ENCODE data around the gene GAK.

Gene GAK

DNA sequence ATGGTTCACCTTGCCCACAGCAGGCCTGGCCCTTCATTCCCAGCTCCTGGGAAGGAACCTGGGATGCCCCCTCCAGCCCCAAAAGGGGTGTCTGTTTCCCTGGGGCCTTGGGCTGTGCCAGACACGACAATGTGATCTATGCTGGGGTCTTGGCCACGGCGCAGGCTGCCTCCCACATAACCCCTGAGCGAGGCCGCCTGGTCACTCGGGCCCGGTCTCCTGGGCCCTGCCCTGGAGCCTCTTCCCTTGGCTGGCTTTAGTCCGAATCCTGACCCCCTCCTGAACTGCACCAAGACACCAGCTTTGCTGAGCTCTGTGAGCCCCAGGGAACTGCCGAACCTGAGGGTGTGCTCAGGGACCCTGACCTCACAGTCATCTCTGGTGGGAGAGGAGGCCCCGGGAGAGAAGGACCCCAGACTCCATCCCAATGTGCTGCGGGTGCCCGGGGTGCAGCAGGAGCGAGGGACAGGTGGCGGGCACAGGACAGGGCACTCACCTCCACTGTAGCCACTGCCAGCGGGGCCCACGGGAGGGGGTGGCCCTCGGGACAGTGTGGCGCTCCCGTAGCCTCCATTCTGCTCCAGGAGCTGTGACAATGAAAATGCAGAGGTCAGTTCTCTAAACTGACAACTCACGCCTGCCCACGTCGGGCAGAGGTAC is 42.0 kb downstream of the GAK start:
- no peak for DNase-seq (ENCODE audit: low read depth in 2 of 2)

- no peak for DNase-seq (ENCODE audit: low read depth in 2 of 2)
Measured at GRCh38 chr4:889516-889915, 42.6 kb downstream of the GAK start.

- DNase-seq (ENCODE audit: low read depth in 2 of 2), result no peak
Measured at GRCh38 chr4:888029-888428, 44.1 kb downstream of the GAK start.

DNA sequence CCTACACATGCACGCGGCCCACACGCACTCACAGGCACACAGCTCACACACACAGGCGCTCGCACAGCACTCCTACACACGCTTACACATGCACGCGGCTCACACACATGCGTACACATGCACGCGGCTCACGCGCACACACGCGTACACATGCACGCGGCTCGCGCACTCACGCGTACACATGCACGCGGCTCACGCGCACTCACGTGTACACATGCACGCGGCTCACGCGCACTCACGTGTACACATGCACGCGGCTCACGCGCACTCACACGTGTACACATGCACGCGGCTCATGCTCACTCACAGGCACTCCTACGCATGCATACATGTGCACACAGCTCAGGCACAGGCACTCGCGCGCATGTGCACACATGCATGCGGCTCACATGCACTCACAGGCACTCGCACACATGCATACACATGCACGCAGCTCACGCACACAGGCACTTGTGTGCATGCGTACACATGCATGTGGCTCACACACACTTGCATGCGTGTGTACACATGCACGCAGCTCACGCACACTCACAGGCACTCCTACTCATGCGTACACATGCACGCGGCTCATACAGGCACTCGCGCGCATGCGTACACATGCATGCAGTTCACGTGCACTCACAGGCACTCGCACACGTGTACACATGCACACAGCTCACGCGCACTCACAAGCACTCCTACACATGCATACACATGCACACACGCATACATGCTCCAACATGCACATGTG is 44.9 kb downstream of the GAK start:
- DNase-seq (ENCODE audit: low read depth in 2 of 2), result no peak

DNA sequence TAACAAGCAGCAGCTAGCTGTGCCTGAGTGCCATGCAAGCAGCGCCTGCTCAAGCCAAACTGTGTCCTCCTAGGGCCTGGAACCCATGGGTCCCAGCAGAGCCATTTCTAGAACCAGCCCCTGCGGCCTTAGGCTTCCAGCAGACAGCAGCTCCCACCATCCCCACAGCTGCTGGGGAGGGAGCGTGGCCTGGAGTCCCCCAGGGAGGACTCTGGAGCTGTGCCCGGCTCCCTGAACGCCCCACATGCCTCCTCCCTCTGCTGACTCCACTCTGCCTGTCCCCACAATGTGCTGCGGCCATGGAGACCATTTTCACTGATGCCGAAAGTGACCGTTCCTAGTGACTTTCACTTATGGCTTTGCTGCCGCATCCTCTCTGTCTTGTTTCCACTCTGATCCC is 45.9 kb downstream of the GAK start:
- DNase-seq (ENCODE audit: low read depth in 2 of 2), result no peak

GRCh38 chr4:885353-885752 is 46.8 kb downstream of the GAK start:
- DNase-seq (ENCODE audit: low read depth in 2 of 2), result no peak

DNA sequence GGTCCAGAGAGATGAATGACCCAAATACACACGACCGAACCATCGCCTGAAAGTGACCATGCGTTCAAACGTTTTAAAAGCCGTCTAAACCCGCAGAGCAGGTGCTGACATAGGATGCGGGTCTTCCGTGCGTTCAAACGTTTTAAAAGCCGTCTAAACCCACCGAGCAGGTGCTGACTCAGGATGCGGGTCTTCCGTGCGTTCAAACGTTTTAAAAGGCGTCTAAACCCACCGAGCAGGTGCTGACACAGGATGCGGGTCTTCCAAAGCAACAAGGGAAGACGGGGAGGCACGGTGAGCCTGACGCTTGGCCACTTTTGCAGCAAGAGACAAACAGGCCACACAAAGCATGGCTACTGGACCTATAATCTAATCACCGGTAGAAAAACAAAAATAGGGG is 47.2 kb downstream of the GAK start:
- no peak for DNase-seq (ENCODE audit: low read depth in 2 of 2)

DNA sequence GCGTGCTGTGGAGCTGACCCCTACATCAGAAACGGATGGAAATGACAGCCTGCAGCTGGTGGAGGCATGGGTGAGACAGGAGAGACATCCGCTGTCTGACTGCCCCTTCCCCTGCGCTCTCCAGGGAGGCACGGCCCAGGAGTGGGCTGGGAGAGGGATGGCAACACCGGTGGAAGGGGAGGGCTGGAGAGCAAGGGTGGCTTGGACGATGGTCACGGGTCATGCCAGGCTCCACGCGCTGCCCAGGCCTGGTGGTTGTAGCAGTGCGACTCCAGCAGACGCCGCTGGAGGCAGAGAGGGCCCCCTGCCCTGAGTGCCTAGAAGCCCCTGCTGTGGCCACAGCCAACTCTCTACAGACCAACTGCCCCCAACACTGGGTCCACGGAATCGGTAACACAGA is 47.9 kb downstream of the GAK start:
- DNase-seq (ENCODE audit: low read depth in 2 of 2), result no peak

DNA sequence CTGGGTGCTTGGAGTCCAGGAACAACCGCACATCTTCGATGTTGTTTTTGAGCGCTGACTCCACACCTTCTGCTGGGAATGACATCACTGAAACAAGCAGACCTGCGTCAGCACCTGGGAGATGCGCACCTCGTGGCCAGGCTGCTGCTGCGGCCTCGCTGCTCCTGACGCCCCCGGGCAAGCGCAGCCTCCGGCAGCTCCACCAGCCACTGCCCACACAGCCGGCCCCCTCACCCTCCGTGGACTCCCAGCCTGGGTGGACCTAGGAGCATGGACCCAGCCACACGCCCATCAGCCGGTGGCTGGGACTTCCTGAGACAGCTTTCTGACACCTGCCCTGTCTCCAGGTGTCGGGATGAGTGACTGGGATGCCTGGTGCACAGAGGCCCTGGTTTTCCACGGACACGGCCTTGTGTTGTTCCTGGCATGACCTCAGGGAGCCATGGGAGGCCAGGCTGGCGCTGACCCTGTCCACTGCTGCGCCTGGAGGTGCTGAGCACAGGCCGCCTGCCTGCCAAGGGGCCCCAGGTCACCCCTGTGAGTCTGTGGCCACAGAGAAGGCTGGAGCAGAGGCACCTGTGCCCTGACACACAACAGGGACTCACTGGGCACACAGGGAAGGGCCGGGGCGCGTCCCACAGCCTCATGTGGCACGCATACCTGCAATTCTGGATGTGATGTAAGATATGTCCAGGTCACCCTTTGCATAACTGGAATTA is 48.6 kb downstream of the GAK start:
- DNase-seq (ENCODE audit: low read depth in 2 of 2), result no peak

DNA sequence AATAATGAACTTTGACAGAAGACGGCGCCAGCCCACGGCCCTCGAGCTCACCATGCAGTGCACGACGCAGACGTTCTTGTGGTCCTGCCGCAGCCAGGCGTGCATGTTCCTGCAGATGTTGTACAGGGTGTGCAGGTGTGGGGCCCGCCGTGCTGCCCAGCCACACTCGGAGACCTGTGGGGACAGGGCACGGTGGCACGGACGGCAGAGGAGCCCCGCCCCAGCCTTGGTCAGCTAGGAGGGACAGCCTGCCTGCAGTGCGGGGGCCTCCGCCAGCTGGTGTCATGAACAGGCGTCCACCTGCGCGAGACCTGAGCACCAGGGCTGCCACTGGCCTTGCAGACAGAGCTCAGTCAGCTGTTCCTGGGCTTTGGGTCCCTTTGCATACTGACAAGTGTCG is 49.5 kb downstream of the GAK start:
- DNase-seq (ENCODE audit: low read depth in 2 of 2), result no peak

GRCh38 chr4:881709-882108 is 50.4 kb downstream of the GAK start:
- no peak for DNase-seq (ENCODE audit: low read depth in 2 of 2)

DNA sequence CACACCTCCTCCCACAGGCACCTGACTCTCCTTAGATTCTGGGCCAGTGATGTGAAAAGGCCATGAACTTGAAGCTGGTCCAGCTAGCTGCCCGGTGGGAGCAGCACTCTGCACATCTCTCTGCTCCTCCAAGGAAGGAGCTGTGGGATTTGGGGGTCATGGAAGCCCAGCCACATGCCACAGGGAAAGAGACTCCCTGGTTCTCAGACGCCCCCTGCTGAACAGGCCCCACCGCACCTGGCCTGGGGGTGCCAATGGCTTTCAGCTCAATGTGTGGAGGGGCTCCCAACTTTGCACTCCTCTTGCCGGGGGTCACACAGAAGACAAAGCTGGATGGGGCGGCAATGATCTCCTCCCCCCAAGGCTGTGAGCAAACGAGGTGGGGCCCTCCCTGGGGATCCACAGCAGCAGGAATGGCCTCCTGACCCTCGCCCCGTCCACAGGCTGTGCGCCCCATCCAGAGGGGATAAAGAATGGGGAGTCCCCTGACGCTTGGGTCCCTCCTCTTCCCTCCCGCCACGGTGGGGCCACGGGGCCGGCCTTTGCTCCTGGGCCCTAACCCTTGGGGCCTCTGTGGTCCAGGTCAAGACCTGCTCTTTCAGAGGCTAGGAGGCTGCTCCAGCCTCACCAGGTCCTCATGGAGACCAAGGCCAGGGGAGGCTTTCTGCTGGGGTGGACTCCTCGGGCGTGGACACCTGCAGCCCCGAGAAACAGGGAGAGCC is 51.3 kb downstream of the GAK start:
- DNase-seq (ENCODE audit: low read depth in 2 of 2), result no peak

DNA sequence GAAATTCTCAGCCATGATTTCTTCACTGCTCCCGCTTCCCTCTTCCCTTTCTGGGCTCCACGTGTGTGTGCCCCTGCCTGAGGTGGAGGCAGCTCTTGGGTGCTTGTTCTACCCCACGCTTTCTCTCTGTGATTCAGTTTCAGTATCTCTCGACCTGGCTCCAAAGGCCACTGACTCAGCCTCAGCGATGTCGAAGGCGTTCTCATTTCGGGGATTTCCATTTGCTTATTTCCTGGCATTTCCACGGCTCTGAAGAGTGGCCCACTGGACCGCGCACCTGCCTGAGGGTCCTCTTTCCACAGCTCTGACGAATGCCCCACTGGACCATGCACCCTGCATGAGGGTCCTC is 52.4 kb downstream of the GAK start:
- DNase-seq (ENCODE audit: low read depth in 2 of 2), result peak in 1 of 2 donors; percentile 5

DNA sequence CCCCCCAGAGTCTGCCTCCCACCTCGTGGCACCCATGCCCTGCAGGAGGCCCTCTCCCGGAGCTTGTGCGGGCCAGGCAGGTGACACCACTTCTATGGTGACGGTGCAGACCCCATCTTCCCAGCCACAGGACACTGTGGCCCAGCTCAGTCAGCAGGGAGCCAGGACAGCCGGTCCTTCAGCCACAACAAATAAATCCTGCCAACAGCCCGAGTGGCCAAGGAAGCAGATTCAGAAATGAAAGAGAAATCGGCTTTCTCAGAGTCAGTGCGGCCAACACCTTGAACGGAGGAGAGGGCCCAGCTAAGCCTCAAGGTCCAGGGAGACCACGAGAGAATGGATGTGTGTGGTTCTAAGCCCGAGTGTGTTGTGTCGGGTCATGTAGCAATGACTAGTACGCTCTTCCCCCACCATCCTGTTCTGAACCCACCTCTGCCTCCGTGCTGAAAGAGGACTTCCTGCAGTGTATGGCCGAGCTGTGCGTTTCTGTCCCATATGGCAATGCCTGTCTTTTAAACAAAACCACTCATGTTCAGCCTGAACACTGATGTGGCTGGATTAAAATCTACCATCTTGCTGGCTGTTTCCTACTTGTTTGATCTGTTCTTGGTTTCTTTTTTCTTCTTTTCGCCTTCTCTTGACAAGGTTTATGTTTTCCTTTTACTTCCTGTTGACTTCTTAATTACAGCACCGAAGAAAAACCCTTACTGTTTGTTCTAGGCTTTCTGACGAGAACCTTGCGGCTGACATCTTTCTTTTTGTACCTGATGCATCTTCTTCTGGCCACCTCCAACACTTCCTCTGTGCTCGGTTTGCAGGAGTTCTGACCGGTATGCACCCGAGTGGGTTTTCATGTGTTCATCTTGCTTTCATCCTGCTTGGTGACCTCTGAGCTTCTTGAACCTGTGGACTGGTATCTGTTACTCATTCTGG is 53.1 kb downstream of the GAK start:
- no peak for DNase-seq (ENCODE audit: low read depth in 2 of 2)

DNA sequence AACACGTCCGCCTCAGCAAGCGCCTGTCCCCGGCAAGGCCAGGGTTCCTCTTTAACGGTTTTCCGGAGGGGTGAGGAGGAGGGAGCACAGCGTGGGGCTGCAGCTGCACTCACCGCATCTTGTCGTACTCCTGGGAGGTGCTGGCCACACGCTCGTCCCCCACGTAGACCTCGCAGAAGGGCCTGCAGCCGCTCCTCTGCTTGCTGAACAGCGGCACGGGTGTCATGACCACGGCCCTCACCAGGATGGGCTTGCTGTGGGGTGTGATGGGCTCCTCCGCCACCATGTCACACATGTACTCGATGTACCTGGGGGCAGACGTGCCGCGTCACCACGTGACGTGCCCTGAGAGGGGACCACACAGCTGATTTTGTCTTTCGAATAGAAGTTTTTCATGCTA is 54.6 kb downstream of the GAK start:
- DNase-seq (ENCODE audit: low read depth in 2 of 2), result no peak

GRCh38 chr4:876780-877179 is 55.3 kb downstream of the GAK start:
- DNase-seq (ENCODE audit: low read depth in 2 of 2), result no peak

DNA sequence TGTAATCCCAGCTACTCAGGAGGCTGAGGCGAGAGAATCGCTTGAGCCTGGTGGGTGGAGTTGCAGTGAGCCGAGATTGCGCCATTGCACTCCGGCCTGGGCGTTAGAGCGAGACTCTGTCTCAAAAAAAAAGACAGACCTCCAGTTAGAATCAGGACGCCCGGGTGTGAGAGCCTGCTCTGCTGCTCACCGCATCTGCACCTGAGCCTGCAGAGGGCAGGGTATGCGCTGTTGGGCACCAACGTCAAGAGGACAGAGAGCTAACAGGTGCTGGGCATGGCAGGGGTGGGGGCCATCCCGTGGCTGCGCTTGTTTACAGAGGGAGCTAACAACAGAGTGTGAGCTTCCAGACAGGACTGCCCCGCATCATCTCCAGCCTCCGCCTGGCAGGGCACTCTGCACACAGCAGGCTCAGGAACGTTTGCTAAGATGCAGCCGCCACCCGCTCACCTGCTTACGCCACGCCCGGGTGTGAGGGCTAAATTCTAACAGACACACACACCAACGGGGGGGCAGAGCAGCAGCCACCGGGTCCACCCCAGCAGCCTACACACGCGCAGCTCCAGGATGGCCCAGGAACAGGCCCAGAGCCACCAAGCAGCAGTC is 56.2 kb downstream of the GAK start:
- no peak for DNase-seq (ENCODE audit: low read depth in 2 of 2)

GRCh38 chr4:874971-875817 is 56.9 kb downstream of the GAK start:
- DNase-seq (ENCODE audit: low read depth in 2 of 2), result no peak

DNA sequence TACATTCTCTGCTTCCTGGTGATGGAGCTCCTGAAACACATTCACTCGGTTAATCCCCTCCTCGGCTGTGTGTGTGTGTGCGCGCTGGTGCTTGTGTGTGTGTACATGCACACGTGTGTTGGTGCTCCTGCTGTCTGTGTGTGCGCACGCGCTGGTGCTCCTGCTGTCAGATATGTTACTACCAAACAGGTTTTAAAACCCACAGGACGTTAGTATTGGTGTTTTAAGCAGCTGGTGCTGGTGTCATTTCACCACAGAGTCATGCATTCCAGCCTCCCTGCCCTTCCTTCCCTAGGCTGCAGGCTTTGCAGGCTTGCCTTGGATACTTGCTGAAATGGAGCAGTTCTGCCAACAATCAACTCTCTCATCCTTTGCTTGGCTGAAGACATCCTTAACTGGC is 58.1 kb downstream of the GAK start:
- DNase-seq (ENCODE audit: low read depth in 2 of 2), result no peak

Data from stimulated activated CD8-positive, alpha-beta memory T cell treated with anti-CD3 and anti-CD28 coated beads, Interleukin-2, amount 100 ng/mL, for 1 hour (primary cell).